H1 (cell line): Measurements from ENCODE around the gene KRT24. TPM values are rescaled to one million over a fixed set of nuclear protein-coding genes. Genes with fewer than 3 reads are reported as not detected.

Experiments used
- RBBP5 ChIP-seq: IDR thresholded peaks from 2 replicates; pipeline ENCODE4 v1.7.1; 2012; ENCODE audit warnings: low read depth, mild to moderate bottlenecking, inconsistent platforms, low read length, moderate library complexity, borderline replicate concordance
- SP4 ChIP-seq: IDR thresholded peaks from 2 replicates; pipeline ENCODE4 v1.6.1; 2012; ENCODE audit warnings: low read length, inconsistent platforms
- TAF1 ChIP-seq: IDR thresholded peaks from 2 replicates; pipeline ENCODE4 v1.6.1; 2011; ENCODE audit warnings: mild to moderate bottlenecking, low read depth, low read length
- TBP ChIP-seq: IDR thresholded peaks from 2 replicates; pipeline ENCODE4 v1.6.1; 2011; ENCODE audit warnings: low read depth, low read length, improper control_type of control experiment
- TEAD4 ChIP-seq: IDR thresholded peaks from 2 replicates; pipeline ENCODE4 v1.6.1; 2012; ENCODE audit warnings: low read depth, low read length, inconsistent platforms, mixed read lengths
- polyA plus RNA-seq, 7 experiments: library from polyadenylated mRNA; depleted of rRNA in 3 of 7; stranded (reverse) in 5 of 7; unstranded in 2 of 7; fragments of >200 nt in 5 of 7; fragments of 200-250 nt in 2 of 7; gene quantifications; 1 replicate in 5 of 7; 2 replicates in 1 of 7; 4 replicates in 1 of 7; pipeline versions ENCODE4 v1.2.1 to v1.2.3, GENCODE V29; 2011 to 2013; ENCODE audit warnings: missing spikeins in 2 of 7, mixed read lengths in 2 of 7
- total RNA-seq: library from RNA; stranded (reverse); fragmentation: NEBNext Ultra II Directional; extraction: Animal tissue kit (Norgen Biotek cat#: 25700); gene quantifications from 2 replicates; pipeline ENCODE4 v1.2.1, GENCODE V29; 2021

The KRT24 gene
- total and polyA plus RNA-seq, 2 of the 8 experiments (the other 6 are each of a cell fraction or from before 2014, with no cell fraction given), result not detected

- TF ChIP-seq TEAD4 (no peak), SP4 (no peak), TAF1 (no peak), RBBP5 (no peak), TBP (no peak)
- TF ChIP-seq, all 59 proteins: peak for 0
These were observed 18.7 kb upstream of the KRT24 start (continued) for GRCh38 chr17:40722241-40722640.
